Thymus (tissue), 11 donors: Measurements from ENCODE around the gene ELF5. TPM values are rescaled to one million over a fixed set of nuclear protein-coding genes. Genes with fewer than 3 reads are reported as not detected.

ENCODE experiments used
- DNase-seq, 9 donors: peaks; one replicate each; pipeline ENCODE4 v3.0.0-alpha.2; 2013; ENCODE audit warnings: low spot score in 9 of 9, low read depth in 6 of 9, missing footprints in 1 of 9
- H3K27ac ChIP-seq, 2 donors: one replicate each; pipeline ENCODE4 v1.5.1; 2013; ENCODE audit warnings: control low read depth in 1 of 2, low read depth in 1 of 2, low read length in 1 of 2, mild to moderate bottlenecking in 1 of 2, moderate library complexity in 1 of 2
- H3K27me3 ChIP-seq, 2 donors: one replicate each; pipeline ENCODE4 v1.5.1; 2013; ENCODE audit warnings: low read length in 1 of 2; ENCODE audit not compliant: control insufficient read depth in 2 of 2, insufficient read depth in 1 of 2
- H3K36me3 ChIP-seq, 2 donors: one replicate each; pipeline ENCODE4 v1.5.1; 2013; ENCODE audit warnings: low read length in 1 of 2, mild to moderate bottlenecking in 1 of 2, moderate library complexity in 1 of 2; ENCODE audit not compliant: control insufficient read depth in 2 of 2, insufficient read depth in 2 of 2
- H3K4me1 ChIP-seq, 2 donors: one replicate each; pipeline ENCODE4 v1.5.1; 2013; ENCODE audit warnings: low read length in 2 of 2; ENCODE audit not compliant: control insufficient read depth in 2 of 2, insufficient read depth in 2 of 2
- H3K4me3 ChIP-seq, 2 donors: one replicate each; pipeline ENCODE4 v1.5.1; 2013; ENCODE audit warnings: low read length in 2 of 2, control low read depth in 1 of 2, mild to moderate bottlenecking in 1 of 2
- H3K9me3 ChIP-seq, 2 donors: one replicate each; pipeline ENCODE4 v1.5.1; 2013; ENCODE audit warnings: low read length in 1 of 2, mild to moderate bottlenecking in 1 of 2; ENCODE audit not compliant: control insufficient read depth in 2 of 2, insufficient read depth in 1 of 2
- WGBS: extraction: QIAGEN DNeasy Blood & Tissue Kit; methylation state at CpG from one replicate; pipeline ENCODE4 v1.1.7; 2013; 5-methylcytosine and 5-hydroxymethylcytosine counted together
- polyA plus RNA-seq: library from polyadenylated mRNA; stranded (reverse); fragments of 200-250 nt; gene quantifications from one replicate; pipeline ENCODE4 v1.2.3, GENCODE V29; 2013
- total RNA-seq: library from RNA; stranded (reverse); fragments of 120-200 nt; gene quantifications from one replicate; pipeline ENCODE4 v1.2.4, GENCODE V29; 2013
- donor health status: healthy.

Gene ELF5
- total and polyA plus RNA-seq, 2 donors, result 0.52 to 4.5 TPM

GRCh38 chr11:34525888-34526657 lies 12.5 kb upstream of the ELF5 start:
- Histone ChIP-seq H3K36me3 (no peaks in the 10 kb centered on the region), H3K27ac (no peak overlapping the region), H3K4me3 (no peak overlapping the region), H3K27me3 (no peaks in the 10 kb centered on the region), H3K4me1 (no peaks in the 10 kb centered on the region), H3K9me3 (no peaks in the 10 kb centered on the region)
- 94% methylated on average over 9 of the region's 9 CpGs for WGBS
- no peak for DNase-seq

GRCh38 chr11:34525098-34525497 lies 11.5 kb upstream of the ELF5 start:
- Histone ChIP-seq H3K27me3 (no peaks in the 10 kb centered on the region), H3K4me1 (no peaks in the 10 kb centered on the region)
- WGBS, result 91% methylated on average over 4 of the region's 4 CpGs

GRCh38 chr11:34524696-34525095 lies 11.1 kb upstream of the ELF5 start:
- no peaks in the 10 kb centered on the region for H3K9me3 ChIP-seq
- no peak for DNase-seq
- WGBS, result 89% methylated on average over 12 of the region's 12 CpGs

More at GRCh38 chr11:34525098-34525497, 11.5 kb upstream of the ELF5 start:
- H3K9me3 ChIP-seq, result no peaks in the 10 kb centered on the region
- H3K27ac ChIP-seq, result no peak overlapping the region
- H3K36me3 ChIP-seq, result no peaks in the 10 kb centered on the region
- DNase-seq, result no peak
- no peak overlapping the region for H3K4me3 ChIP-seq

GRCh38 chr11:34523053-34523452 lies 9.5 kb upstream of the ELF5 start:
- WGBS, result 86% methylated on average over 3 of the region's 3 CpGs
- Histone ChIP-seq H3K36me3 (no peaks in the 10 kb centered on the region), H3K4me3 (no peak overlapping the region), H3K4me1 (no peaks in the 10 kb centered on the region), H3K27me3 (no peaks in the 10 kb centered on the region), H3K27ac (no peak overlapping the region), H3K9me3 (no peaks in the 10 kb centered on the region)
- no peak for DNase-seq

More at GRCh38 chr11:34524696-34525095, 11.1 kb upstream of the ELF5 start:
- H3K4me3 ChIP-seq, result no peak overlapping the region
- H3K27me3 ChIP-seq, result no peaks in the 10 kb centered on the region
- no peaks in the 10 kb centered on the region for H3K4me1 ChIP-seq
- no peak overlapping the region for H3K27ac ChIP-seq
- no peaks in the 10 kb centered on the region for H3K36me3 ChIP-seq

- Histone ChIP-seq H3K36me3 (no peaks in the 10 kb centered on the region), H3K4me3 (no peak overlapping the region), H3K27ac (no peak overlapping the region), H3K4me1 (no peaks in the 10 kb centered on the region), H3K9me3 (no peaks in the 10 kb centered on the region), H3K27me3 (no peaks in the 10 kb centered on the region)
- WGBS, result 89% methylated on average over 2 of the region's 2 CpGs
- no peak for DNase-seq
These were observed 8.6 kb upstream of the ELF5 start for GRCh38 chr11:34522188-34522587.

- DNase-seq, result no peak
- H3K36me3 ChIP-seq, result no peaks in the 10 kb centered on the region
- no peaks in the 10 kb centered on the region for H3K27me3 ChIP-seq
- no peak overlapping the region for H3K27ac ChIP-seq
- no peak overlapping the region for H3K4me3 ChIP-seq
- H3K4me1 ChIP-seq, result no peaks in the 10 kb centered on the region
- no peaks in the 10 kb centered on the region for H3K9me3 ChIP-seq
These were observed 7.7 kb upstream of the ELF5 start for GRCh38 chr11:34521265-34521664.

GRCh38 chr11:34519595-34520235 lies 6.1 kb upstream of the ELF5 start:
- Histone ChIP-seq H3K27ac (no peak overlapping the region), H3K4me3 (no peak overlapping the region), H3K4me1 (no peaks in the 10 kb centered on the region), H3K9me3 (no peaks in the 10 kb centered on the region), H3K27me3 (no peaks in the 10 kb centered on the region), H3K36me3 (no peaks in the 10 kb centered on the region)
- 98% methylated on average over 2 of the region's 2 CpGs for WGBS
- no peak for DNase-seq

GRCh38 chr11:34516247-34517040 lies 2.9 kb upstream of the ELF5 start:
- no peaks in the 10 kb centered on the region for H3K27me3 ChIP-seq
- DNase-seq, result no peak
- 94% methylated on average over 6 of the region's 6 CpGs for WGBS
- H3K4me3 ChIP-seq, result no peak overlapping the region
- H3K4me1 ChIP-seq, result no peaks in the 10 kb centered on the region
- H3K36me3 ChIP-seq, result no peaks in the 10 kb centered on the region
- no peak overlapping the region for H3K27ac ChIP-seq
- H3K9me3 ChIP-seq, result no peaks in the 10 kb centered on the region

- no peak overlapping the region for H3K27ac ChIP-seq
- no peak overlapping the region for H3K4me3 ChIP-seq
- no peaks in the 10 kb centered on the region for H3K27me3 ChIP-seq
- H3K4me1 ChIP-seq, result no peaks in the 10 kb centered on the region
- no peaks in the 10 kb centered on the region for H3K9me3 ChIP-seq
- DNase-seq, result no peak
- WGBS, result 94% methylated on average over 7 of the region's 7 CpGs
- no peaks in the 10 kb centered on the region for H3K36me3 ChIP-seq
These were observed 1.0 kb upstream of the ELF5 start for GRCh38 chr11:34514597-34514996.
